HEK293 (cell line): ENCODE measurements around the gene PTPRJ.

ENCODE experiments used
- ZNF157 ChIP-seq: fragments of 450-650 bp; formaldehyde crosslinking; IDR thresholded peaks from 2 replicates; pipeline ENCODE4 v1.5.1; 2016; ENCODE audit warnings: missing biosample characterization, missing genetic modification characterization
- TF ChIP-seq, protein P1 (sequence below): fragments of 450-650 bp; formaldehyde crosslinking; IDR thresholded peaks from 2 replicates; pipeline ENCODE4 v1.5.1; 2016; ENCODE audit warnings: missing biosample characterization, missing genetic modification characterization

DNA sequence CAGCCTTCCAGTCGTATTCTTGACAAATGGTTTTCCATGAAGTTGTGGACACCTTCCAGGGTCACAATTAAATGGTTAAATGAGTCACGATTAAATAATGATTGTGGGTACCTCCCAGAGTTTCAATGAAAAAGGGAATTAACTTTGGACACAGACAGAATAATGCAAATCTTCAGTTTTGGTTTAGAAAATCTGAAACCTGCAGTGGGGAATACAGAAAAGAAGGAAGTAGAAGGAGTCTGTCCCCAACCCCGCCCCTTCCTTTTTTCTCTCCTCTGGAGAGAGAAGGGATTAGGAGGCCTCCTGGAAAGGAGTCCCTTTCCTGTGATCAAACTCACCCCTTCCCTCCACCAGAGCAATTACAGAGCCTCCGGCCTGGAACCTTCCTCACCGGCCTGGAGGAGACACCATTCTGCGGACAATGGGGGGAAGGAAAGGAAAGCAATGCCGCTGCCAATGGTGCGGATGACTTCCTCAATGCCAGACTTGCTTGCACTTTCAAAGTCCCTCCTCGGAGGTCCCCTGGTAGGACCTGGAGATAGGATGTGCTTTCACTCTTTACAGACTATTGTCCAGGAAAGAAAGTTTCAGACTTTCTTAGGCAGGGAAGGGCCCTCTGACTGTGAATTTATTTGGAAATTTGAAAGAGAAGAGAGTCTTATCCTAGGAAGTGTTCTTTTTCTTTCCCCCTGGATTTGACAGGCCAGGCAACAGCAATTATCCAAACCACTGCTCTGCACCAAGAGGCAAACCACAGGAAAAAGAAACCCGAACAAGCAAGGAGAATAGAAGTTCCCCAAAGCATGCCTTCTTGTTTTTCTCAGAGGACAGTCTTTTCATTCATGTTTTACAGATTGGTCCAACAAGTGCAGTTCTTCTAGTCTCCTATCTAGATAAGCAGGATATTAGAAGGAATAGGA is 86.8 kb downstream of the PTPRJ start:
- no peak for TF ChIP-seq ZNF157 (tag by site-specific recombination)
- TF ChIP-seq, protein P1, sequence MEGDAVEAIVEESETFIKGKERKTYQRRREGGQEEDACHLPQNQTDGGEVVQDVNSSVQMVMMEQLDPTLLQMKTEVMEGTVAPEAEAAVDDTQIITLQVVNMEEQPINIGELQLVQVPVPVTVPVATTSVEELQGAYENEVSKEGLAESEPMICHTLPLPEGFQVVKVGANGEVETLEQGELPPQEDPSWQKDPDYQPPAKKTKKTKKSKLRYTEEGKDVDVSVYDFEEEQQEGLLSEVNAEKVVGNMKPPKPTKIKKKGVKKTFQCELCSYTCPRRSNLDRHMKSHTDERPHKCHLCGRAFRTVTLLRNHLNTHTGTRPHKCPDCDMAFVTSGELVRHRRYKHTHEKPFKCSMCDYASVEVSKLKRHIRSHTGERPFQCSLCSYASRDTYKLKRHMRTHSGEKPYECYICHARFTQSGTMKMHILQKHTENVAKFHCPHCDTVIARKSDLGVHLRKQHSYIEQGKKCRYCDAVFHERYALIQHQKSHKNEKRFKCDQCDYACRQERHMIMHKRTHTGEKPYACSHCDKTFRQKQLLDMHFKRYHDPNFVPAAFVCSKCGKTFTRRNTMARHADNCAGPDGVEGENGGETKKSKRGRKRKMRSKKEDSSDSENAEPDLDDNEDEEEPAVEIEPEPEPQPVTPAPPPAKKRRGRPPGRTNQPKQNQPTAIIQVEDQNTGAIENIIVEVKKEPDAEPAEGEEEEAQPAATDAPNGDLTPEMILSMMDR (tag by site-specific recombination): no peak
